Measurements from ENCODE around the gene ATF7. TPM values are rescaled to one million over a fixed set of nuclear protein-coding genes. Genes with fewer than 3 reads are reported as not detected.
A peak's percentile ranks its signal among the peaks of the same experiment; 100 is the strongest.

Gene ATF7
- total RNA-seq, 1 experiment from 2014 or later = 8.3 TPM

- no peak for DNase-seq (ENCODE audit: low read depth in 1 of 2, low spot score in 2 of 2)
- Histone ChIP-seq H3K4me3 (no peak overlapping the region), H3K27ac (no peak overlapping the region)
Observed at GRCh38 chr12:53510181-53510812, 115.9 kb downstream of the ATF7 start.

GRCh38 chr12:53508534-53509170, 117.5 kb downstream of the ATF7 start:
- Histone ChIP-seq H3K4me3 (no peak overlapping the region), H3K27ac (no peak overlapping the region), H3K9me3 (replicated peaks) (no peaks in the 10 kb centered on the region), H3K36me3 (peaks cover 51% of the 10 kb centered on the region), H3K4me1 (replicated peaks) (peaks cover 11% of the 10 kb centered on the region), H3K27me3 (replicated peaks) (no peaks in the 10 kb centered on the region)
- peak; percentile 81 to 87 for DNase-seq (ENCODE audit: low read depth in 1 of 2, low spot score in 2 of 2)

More at GRCh38 chr12:53510181-53510812, 115.9 kb downstream of the ATF7 start:
- no peaks in the 10 kb centered on the region for H3K9me3 ChIP-seq (replicated peaks)
- no peaks in the 10 kb centered on the region for H3K27me3 ChIP-seq (replicated peaks)
- peaks cover 50% of the 10 kb centered on the region for H3K36me3 ChIP-seq
- peaks cover 6% of the 10 kb centered on the region for H3K4me1 ChIP-seq (replicated peaks)

GRCh38 chr12:53507603-53507885, 118.6 kb downstream of the ATF7 start:
- DNase-seq (ENCODE audit: low read depth in 1 of 2, low spot score in 2 of 2) = no peak
- no peaks in the 10 kb centered on the region for H3K9me3 ChIP-seq (replicated peaks)
- H3K4me3 ChIP-seq = no peak overlapping the region
- H3K27ac ChIP-seq = no peak overlapping the region
- peaks cover 46% of the 10 kb centered on the region for H3K36me3 ChIP-seq
- peaks cover 11% of the 10 kb centered on the region for H3K4me1 ChIP-seq (replicated peaks)
- H3K27me3 ChIP-seq (replicated peaks) = no peaks in the 10 kb centered on the region

DNA sequence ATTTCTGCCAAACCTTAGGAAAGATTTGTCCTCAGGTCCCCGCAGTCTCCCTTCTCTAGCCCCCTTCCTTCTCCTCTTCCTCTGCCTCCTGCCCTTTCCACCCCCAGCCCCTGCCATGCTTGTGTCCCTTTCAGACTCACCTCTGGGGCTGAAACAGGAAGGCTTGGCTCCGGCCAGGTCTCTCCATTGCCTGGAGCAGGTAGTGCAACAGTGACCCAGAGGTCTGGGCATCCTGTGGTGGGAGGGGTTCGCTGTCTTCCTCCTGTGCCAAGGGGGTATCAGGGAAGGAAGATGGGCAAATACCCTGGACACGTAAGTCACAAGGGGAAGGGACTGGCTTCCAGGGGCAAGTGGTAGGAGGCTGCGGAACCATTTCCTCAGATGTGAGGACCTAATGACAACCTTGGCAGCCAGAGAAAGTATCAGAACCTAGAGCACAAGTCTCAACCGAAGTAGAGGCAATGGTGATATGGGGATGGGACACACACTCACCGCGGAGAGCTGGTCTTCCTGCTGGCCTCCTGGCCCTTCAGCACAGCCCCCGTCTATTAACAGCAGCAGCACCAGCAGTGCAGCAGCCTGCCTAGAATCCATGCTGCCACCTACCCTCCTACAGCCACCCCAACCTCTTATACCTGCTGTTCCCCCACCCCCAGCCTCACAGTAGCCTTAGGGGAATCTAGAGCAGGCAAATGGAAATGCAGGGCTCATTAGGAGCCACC, 119.1 kb downstream of the ATF7 start, which contains the start of gene NPFF:
Gene NPFF, minus strand, starts transcription at position 604 of the 722 bp plus-strand sequence. Its CDS starts 10 bp downstream, at position 594.
- Histone ChIP-seq H3K4me3 (no peak within 1 kb of the TSS), H3K4me1 (replicated peaks) (peaks cover 14% of the 10 kb centered on the region), H3K27ac (no peak within 1 kb of the TSS), H3K36me3 (peaks cover 42% of the 10 kb centered on the region), H3K9me3 (replicated peaks) (no peaks in the 10 kb centered on the region), H3K27me3 (replicated peaks) (no peaks in the 10 kb centered on the region)
- DNase-seq (ENCODE audit: low read depth in 1 of 2, low spot score in 2 of 2) = no peak

DNA sequence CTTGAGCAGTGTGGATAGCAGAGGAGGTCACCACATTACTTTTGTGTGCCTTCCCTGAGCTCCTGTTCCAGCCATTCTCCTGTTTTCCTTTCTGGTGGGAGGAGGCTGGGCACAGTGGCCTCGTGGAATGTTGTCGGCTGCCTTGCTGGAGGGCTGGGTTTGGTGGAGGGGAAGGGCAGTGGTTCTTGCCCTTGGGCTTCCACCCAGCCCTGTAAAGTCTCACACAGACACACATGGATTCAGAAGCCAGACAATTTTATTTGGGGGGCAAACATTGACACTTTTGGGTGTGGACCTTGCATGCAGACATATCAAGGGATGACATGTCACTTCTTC, 119.8 kb downstream of the ATF7 start:
- Histone ChIP-seq H3K9me3 (replicated peaks) (no peaks in the 10 kb centered on the region), H3K27me3 (replicated peaks) (no peaks in the 10 kb centered on the region), H3K4me1 (replicated peaks) (peaks cover 20% of the 10 kb centered on the region), H3K27ac (no peak overlapping the region), H3K36me3 (peaks cover 38% of the 10 kb centered on the region), H3K4me3 (no peak overlapping the region)
- no peak for DNase-seq (ENCODE audit: low read depth in 1 of 2, low spot score in 2 of 2)

- Histone ChIP-seq H3K36me3 (peaks cover 35% of the 10 kb centered on the region), H3K27ac (peak overlapping the region; percentile 2; the same call in 1 of the 2 replicates), H3K4me1 (replicated peaks) (peaks cover 21% of the 10 kb centered on the region)
Observed at GRCh38 chr12:53505555-53506449, 120.4 kb downstream of the ATF7 start.

GRCh38 chr12:53505086-53505485, 121.1 kb downstream of the ATF7 start:
- H3K4me3 ChIP-seq = no peak overlapping the region
- no peaks in the 10 kb centered on the region for H3K27me3 ChIP-seq (replicated peaks)
- H3K4me1 ChIP-seq (replicated peaks) = peaks cover 25% of the 10 kb centered on the region
- peak in 1 of 2 experiments; percentile 72 for DNase-seq (ENCODE audit: low read depth in 1 of 2, low spot score in 2 of 2)
- peaks cover 35% of the 10 kb centered on the region for H3K36me3 ChIP-seq
- H3K9me3 ChIP-seq (replicated peaks) = no peaks in the 10 kb centered on the region
- peak overlapping the region; percentile 2; the same call in 1 of the 2 replicates for H3K27ac ChIP-seq

More at GRCh38 chr12:53505555-53506449, 120.4 kb downstream of the ATF7 start:
- no peaks in the 10 kb centered on the region for H3K9me3 ChIP-seq (replicated peaks)
- H3K4me3 ChIP-seq = no peak overlapping the region
- no peak for DNase-seq (ENCODE audit: low read depth in 1 of 2, low spot score in 2 of 2)
- no peaks in the 10 kb centered on the region for H3K27me3 ChIP-seq (replicated peaks)

- Histone ChIP-seq H3K36me3 (peaks cover 35% of the 10 kb centered on the region), H3K27ac (no peak overlapping the region), H3K4me3 (no peak overlapping the region), H3K27me3 (replicated peaks) (no peaks in the 10 kb centered on the region), H3K4me1 (replicated peaks) (peaks cover 30% of the 10 kb centered on the region), H3K9me3 (replicated peaks) (no peaks in the 10 kb centered on the region)
- no peak for DNase-seq (ENCODE audit: low read depth in 1 of 2, low spot score in 2 of 2)
Observed at GRCh38 chr12:53504004-53504920, 121.9 kb downstream of the ATF7 start.

DNA sequence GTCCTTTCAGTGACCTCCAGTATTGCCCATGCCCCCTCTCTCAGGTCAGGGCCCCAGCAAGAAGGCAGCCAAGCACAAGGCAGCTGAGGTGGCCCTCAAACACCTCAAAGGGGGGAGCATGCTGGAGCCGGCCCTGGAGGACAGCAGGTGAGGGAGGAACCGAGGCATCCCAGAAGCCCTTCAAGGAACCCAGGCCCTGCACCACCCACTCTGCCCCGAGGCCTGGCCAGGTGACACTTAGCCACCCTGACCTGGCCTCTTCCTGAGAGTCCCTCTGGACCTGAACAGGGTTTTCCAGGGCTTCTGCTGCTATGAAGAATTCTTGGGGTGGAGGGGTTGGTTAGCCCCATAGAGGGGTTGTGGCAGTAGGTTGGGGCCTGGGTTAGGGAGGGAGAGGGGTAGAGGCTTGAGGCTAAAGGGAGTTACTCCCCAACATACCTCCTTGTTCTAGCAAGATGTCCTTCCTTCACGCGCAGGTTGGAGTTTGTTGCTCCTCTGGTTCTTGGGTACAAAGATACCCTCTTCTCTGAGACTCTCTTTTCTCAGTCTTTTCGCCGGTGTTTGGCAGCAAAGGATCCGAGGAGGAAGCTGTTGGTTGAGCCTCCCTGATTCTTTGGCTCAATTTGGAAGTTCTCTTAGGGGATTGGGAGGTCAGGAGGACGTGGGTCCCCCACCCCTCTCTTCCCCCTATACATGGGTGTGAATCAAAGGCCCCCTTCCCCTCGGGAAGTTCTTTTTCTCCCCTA, 123.0 kb downstream of the ATF7 start:
- no peak for DNase-seq (ENCODE audit: low read depth in 1 of 2, low spot score in 2 of 2)
- Histone ChIP-seq H3K9me3 (replicated peaks) (no peaks in the 10 kb centered on the region), H3K27ac (no peak overlapping the region), H3K4me3 (no peak overlapping the region), H3K27me3 (replicated peaks) (no peaks in the 10 kb centered on the region), H3K4me1 (replicated peaks) (peaks cover 33% of the 10 kb centered on the region), H3K36me3 (peaks cover 35% of the 10 kb centered on the region)

DNA sequence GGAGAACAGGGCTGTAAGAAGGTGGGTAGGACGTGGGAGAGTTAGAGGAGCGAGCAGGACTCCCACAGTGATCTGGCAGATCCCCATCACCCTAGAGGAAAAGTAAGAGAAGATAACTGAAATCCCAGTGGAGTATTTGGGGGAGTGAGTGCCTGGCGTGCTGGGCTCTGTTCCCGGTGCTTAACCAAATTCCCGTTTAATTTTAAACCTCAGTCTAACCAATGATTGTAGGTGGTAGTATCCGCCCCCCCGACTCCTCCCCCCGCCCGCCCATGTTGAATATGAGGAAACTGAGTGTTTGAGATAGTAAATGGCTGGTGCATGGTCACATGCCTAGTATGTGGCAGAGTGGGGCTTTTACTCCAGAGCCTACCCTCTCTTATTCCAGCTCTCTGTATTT, 123.9 kb downstream of the ATF7 start:
- Histone ChIP-seq H3K36me3 (peaks cover 35% of the 10 kb centered on the region), H3K27me3 (replicated peaks) (no peaks in the 10 kb centered on the region), H3K9me3 (replicated peaks) (no peaks in the 10 kb centered on the region), H3K27ac (no peak overlapping the region), H3K4me3 (peak overlapping the region; percentile 66; the same call in 1 of the 2 replicates), H3K4me1 (replicated peaks) (peaks cover 33% of the 10 kb centered on the region)
- no peak for DNase-seq (ENCODE audit: low read depth in 1 of 2, low spot score in 2 of 2)

- Histone ChIP-seq H3K36me3 (peaks cover 29% of the 10 kb centered on the region), H3K27ac (peak overlapping the region; percentile 84), H3K4me1 (replicated peaks) (peaks cover 33% of the 10 kb centered on the region), H3K9me3 (replicated peaks) (no peaks in the 10 kb centered on the region), H3K27me3 (replicated peaks) (no peaks in the 10 kb centered on the region), H3K4me3 (peak overlapping the region; percentile 66)
- DNase-seq (ENCODE audit: low read depth in 1 of 2, low spot score in 2 of 2) = no peak
Observed at GRCh38 chr12:53501615-53502181, 124.5 kb downstream of the ATF7 start.
